PC-3 (cell line): ENCODE data around the gene C7orf57. TPM values are rescaled to one million over a fixed set of nuclear protein-coding genes. Genes with fewer than 3 reads are reported as not detected.

Source experiments
- ATAC-seq: fragments of 200-7000 bp; cut with Tn5 transposase; 2 replicates; pipeline ENCODE4 v1.9.1; 2020; ENCODE audit warnings: mild to moderate bottlenecking, moderate library complexity
- BruUV-seq: library from RNA; stranded (reverse); fragments of 400-500 nt; replicated peaks from 2 replicates; lab custom pipeline; 2021; lab: Mats Ljungman, UMichigan
- CTCF ChIA-PET: fragments of 300-600 bp; sonication (Branson Sonifier 250); formaldehyde crosslinking; loops from one replicate; lab custom pipeline; 2022; ENCODE audit warnings: antibody characterized with exemption; lab: Charles Lee
- POLR2A ChIA-PET: fragments of 300-600 bp; sonication (Branson Sonifier 250); formaldehyde crosslinking; loops from one replicate; lab custom pipeline; 2022; ENCODE audit warnings: antibody characterized with exemption; ENCODE audit not compliant: unreplicated experiment; lab: Charles Lee
- DNase-seq: peaks from one replicate; pipeline ENCODE4 v3.0.0-alpha.2; 2015
- H2AFZ ChIP-seq: fragments of 300-600 bp; sonication (generic); 2 replicates; pipeline ENCODE4 v1.6.0; 2016; ENCODE audit warnings: antibody characterized with exemption, low read length
- H3F3A ChIP-seq: fragments of 300-600 bp; sonication (generic); one replicate; pipeline ENCODE4 v1.6.0; 2017; ENCODE audit warnings: antibody characterized with exemption, low read length, control low read depth, mild to moderate bottlenecking; ENCODE audit not compliant: unreplicated experiment
- H3K27ac ChIP-seq: fragments of 300-600 bp; sonication (generic); 2 replicates; pipeline ENCODE4 v1.5.1; 2016; ENCODE audit warnings: mild to moderate bottlenecking, low read length
- H3K27me3 ChIP-seq: fragments of 300-600 bp; sonication (generic); 2 replicates; pipeline ENCODE4 v1.6.1; 2016; ENCODE audit warnings: low read length, mixed read lengths
- H3K36me3 ChIP-seq: fragments of 300-600 bp; sonication (generic); 2 replicates; pipeline ENCODE4 v1.6.1; 2016; ENCODE audit warnings: low read depth, mixed run types, low read length, mixed read lengths
- H3K4me1 ChIP-seq: fragments of 300-600 bp; sonication (generic); 2 replicates; pipeline ENCODE4 v1.5.1; 2016; ENCODE audit warnings: low read length; ENCODE audit not compliant: insufficient read depth
- H3K4me2 ChIP-seq: fragments of 300-600 bp; sonication (generic); 2 replicates; pipeline ENCODE4 v1.6.0; 2016; ENCODE audit warnings: low read length
- H3K4me3 ChIP-seq: fragments of 300-600 bp; sonication (generic); 2 replicates; pipeline ENCODE4 v1.5.1; 2016; ENCODE audit warnings: mild to moderate bottlenecking, low read length, mixed read lengths
- H3K79me2 ChIP-seq: fragments of 300-600 bp; sonication (generic); 2 replicates; pipeline ENCODE4 v1.6.1; 2017; ENCODE audit warnings: low read length, mixed read lengths
- H3K9ac ChIP-seq: fragments of 300-600 bp; sonication (generic); 2 replicates; pipeline ENCODE4 v1.6.0; 2016; ENCODE audit warnings: mild to moderate bottlenecking, low read length
- H3K9me2 ChIP-seq: fragments of 300-600 bp; sonication (generic); replicated peaks from 2 replicates; pipeline ENCODE4 v1.6.1; 2016; ENCODE audit warnings: mixed run types, low read length, mixed read lengths
- H3K9me3 ChIP-seq: fragments of 300-600 bp; sonication (generic); 2 replicates; pipeline ENCODE4 v1.6.1; 2016; ENCODE audit warnings: low read length, mixed read lengths
- H4K20me1 ChIP-seq: fragments of 300-600 bp; sonication (generic); 2 replicates; pipeline ENCODE4 v1.6.1; 2016; ENCODE audit warnings: low read length, mixed read lengths
- CTCF ChIP-seq: fragments of 300-600 bp; sonication (generic); conservative IDR thresholded peaks from 2 replicates; pipeline ENCODE4 v1.5.1; 2017; ENCODE audit warnings: antibody characterized with exemption, low read depth, mild to moderate bottlenecking, low read length
- EZH2 ChIP-seq: fragments of 300-600 bp; sonication (generic); IDR thresholded peaks from one replicate; pipeline ENCODE4 v1.6.1; 2017; ENCODE audit warnings: antibody characterized with exemption, mild to moderate bottlenecking, low read length; ENCODE audit not compliant: unreplicated experiment
- EZH2phosphoT487 ChIP-seq: fragments of 300-600 bp; sonication (generic); IDR thresholded peaks from 2 replicates; pipeline ENCODE4 v1.6.1; 2018; ENCODE audit warnings: mild to moderate bottlenecking, antibody characterized with exemption, low read length, borderline replicate concordance
- intact Hi-C: fragments of 100-400 bp; cut with micrococcal nuclease; formaldehyde crosslinking; loops from 2 replicates; pipeline ENCODE4 v1.9.0; 2023
- total RNA-seq: library from RNA; depleted of rRNA; stranded (reverse); fragments of >200 nt; gene quantifications from 2 replicates; pipeline ENCODE4 v1.2.3, GENCODE V29; 2014

The C7orf57 gene
- total RNA-seq, 1 experiment from 2014 or later = 0.15 TPM

GRCh38 chr7:48094861-48095293 is 59.5 kb downstream of the C7orf57 start:
- Histone ChIP-seq H3F3A (no peaks in the 10 kb centered on the region), H3K9me2 (no peaks in the 10 kb centered on the region), H3K4me3 (no peak overlapping the region), H2AFZ (no peak overlapping the region), H3K27ac (no peak overlapping the region), H3K4me1 (peaks cover 25% of the 10 kb centered on the region), H4K20me1 (peaks cover 21% of the 10 kb centered on the region; the same call in 1 of the 2 replicates), H3K79me2 (peaks cover 25% of the 10 kb centered on the region), H3K9me3 (no peaks in the 10 kb centered on the region), H3K9ac (no peak overlapping the region), H3K4me2 (0 out of 2 replicates have a peak overlapping the region, but pooled peaks have one; percentile 13), H3K36me3 (peaks cover 54% of the 10 kb centered on the region), H3K27me3 (no peaks in the 10 kb centered on the region)
- BruUV-seq = no TSS peak
- TF ChIP-seq EZH2 = no peak
- TF ChIP-seq CTCF = no peak
- no peak for TF ChIP-seq EZH2phosphoT487
- intact Hi-C loops = no loop called here
- DNase-seq (peak; percentile 65), ATAC-seq (peak; percentile 10)
- ChIA-PET POLR2A (no interaction called here), CTCF (interaction anchor here (0.6 kb wide), 1 partner anchor 16 kb away, joined by 4 read pairs; no protein-coding TSS in a partner anchor)

- TF ChIP-seq EZH2 (no peak), CTCF (no peak), EZH2phosphoT487 (no peak)
- DNase-seq (no peak), ATAC-seq (no peak)
- H4K20me1 ChIP-seq = peaks cover 10% of the 10 kb centered on the region; the same call in 1 of the 2 replicates
- no peaks in the 10 kb centered on the region for H3F3A ChIP-seq
- no peaks in the 10 kb centered on the region for H3K9me3 ChIP-seq
- no peak overlapping the region for H3K9ac ChIP-seq
- H3K36me3 ChIP-seq = peaks cover 55% of the 10 kb centered on the region
- H3K4me3 ChIP-seq = no peak overlapping the region
- BruUV-seq = no TSS peak
- H2AFZ ChIP-seq = no peak overlapping the region
- peaks cover 18% of the 10 kb centered on the region for H3K4me1 ChIP-seq
- no peak overlapping the region for H3K4me2 ChIP-seq
- no peak overlapping the region for H3K27ac ChIP-seq
- no peaks in the 10 kb centered on the region for H3K27me3 ChIP-seq
- ChIA-PET POLR2A (no interaction called here), CTCF (no interaction called here)
- intact Hi-C loops = no loop called here
- peaks cover 11% of the 10 kb centered on the region for H3K79me2 ChIP-seq
- H3K9me2 ChIP-seq = no peaks in the 10 kb centered on the region
Observed at GRCh38 chr7:48096273-48096672, 60.9 kb downstream of the C7orf57 start.

GRCh38 chr7:48097521-48098231 is 62.3 kb downstream of the C7orf57 start:
- no peak for ATAC-seq
- POLR2A ChIA-PET = no interaction called here
- H3K4me3 ChIP-seq = no peak overlapping the region
- H3K4me2 ChIP-seq = no peak overlapping the region
- H3K9me3 ChIP-seq = no peaks in the 10 kb centered on the region
- no peak overlapping the region for H2AFZ ChIP-seq
- H3K36me3 ChIP-seq = peaks cover 63% of the 10 kb centered on the region
- no TSS peak for BruUV-seq
- no peak for TF ChIP-seq CTCF
- no peak for TF ChIP-seq EZH2
- no peak for TF ChIP-seq EZH2phosphoT487
- no peaks in the 10 kb centered on the region for H3K9me2 ChIP-seq
- H3K79me2 ChIP-seq = no peaks in the 10 kb centered on the region
- H3K9ac ChIP-seq = no peak overlapping the region
- no peak for DNase-seq
- H3K4me1 ChIP-seq = peaks cover 15% of the 10 kb centered on the region
- intact Hi-C loops = no loop called here
- CTCF ChIA-PET = no interaction called here
- 0 out of 2 replicates have a peak, but pooled peaks cover 3% of the 10 kb centered on the region for H4K20me1 ChIP-seq
- H3K27me3 ChIP-seq = no peaks in the 10 kb centered on the region
- H3K27ac ChIP-seq = no peak overlapping the region
- H3F3A ChIP-seq = no peaks in the 10 kb centered on the region
